Activated T-cell treated with anti-CD3 and anti-CD28 coated beads, Interleukin-2, amount 50 U/mL, for 1 hour (primary cell): Measurements from ENCODE around the gene ATXN1.
"Not testable (repeated sequence)": the region's sequence is repeated elsewhere in the genome, so short reads cannot be mapped to it uniquely, and the experiment has no call there.

ENCODE experiments used
- DNase-seq: peaks from one replicate; pipeline ENCODE4 v3.0.0-alpha.2; 2020

Gene ATXN1

DNA sequence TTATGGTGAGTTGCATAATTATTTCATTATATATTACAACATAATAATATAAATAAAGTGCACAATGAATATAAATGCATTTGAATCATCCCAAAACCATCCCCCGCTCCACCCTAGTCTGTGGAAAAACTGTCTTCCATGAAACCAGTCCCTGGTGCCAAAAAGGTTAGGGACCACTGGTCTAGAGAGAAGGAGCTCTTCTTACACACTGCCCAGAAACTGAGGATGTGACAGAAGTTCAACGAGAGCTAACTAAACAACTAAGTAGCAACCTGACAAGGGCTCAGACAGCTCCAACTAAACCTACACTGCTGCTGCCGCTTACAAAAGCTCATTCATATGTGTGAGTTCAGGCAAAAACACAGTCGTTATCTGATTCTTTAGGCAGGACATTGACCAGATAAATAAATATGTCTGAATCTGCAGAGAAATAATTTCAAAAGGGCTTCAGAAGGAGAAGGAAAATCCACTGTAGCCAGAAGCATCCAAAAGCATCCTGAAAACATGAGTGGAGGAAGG, 125.9 kb downstream of the ATXN1 start:
- DNase-seq: no peak

GRCh38 chr6:16634855-16635254, 126.4 kb downstream of the ATXN1 start:
- no peak for DNase-seq

GRCh38 chr6:16633961-16634360, 127.3 kb downstream of the ATXN1 start:
- DNase-seq: no peak

DNA sequence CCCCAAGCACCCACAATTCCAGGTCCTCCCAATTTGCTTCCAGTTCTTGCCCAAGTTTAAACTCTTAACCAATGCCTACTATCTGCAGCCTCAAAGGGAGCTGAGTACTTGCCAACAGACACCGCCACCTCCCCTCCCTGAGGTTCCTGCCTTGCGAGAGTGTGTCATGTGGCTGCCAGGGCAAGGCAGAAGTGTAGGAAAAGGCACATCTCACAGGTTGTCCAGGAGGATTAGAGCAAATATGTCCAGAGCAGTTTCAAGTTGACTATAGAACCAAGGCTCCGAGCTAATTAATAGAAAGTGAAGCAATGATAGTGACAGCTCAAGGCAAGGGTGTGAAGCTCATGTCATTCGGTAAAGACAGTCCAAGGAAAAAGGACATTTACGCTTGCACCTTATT, 127.8 kb downstream of the ATXN1 start:
- no peak for DNase-seq

DNA sequence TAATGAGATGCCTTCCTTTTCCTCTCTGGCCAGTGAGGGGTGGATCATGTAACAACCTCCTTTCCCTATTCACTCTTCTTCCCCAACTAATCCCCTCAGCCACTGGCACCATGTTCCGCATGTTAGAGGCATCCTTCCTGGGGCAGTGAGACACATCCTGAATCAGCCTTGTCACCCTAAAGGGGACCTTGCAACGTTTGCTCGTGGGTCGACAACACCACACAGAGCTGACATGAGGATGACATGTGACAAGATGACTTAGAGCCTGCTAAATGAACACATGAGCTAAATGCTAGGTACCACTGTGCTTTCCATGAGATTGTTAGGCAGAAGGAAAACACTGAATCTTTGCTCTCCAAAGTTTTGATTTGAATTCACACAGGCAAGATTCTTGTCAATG, 129.2 kb downstream of the ATXN1 start:
- no peak for DNase-seq

DNA sequence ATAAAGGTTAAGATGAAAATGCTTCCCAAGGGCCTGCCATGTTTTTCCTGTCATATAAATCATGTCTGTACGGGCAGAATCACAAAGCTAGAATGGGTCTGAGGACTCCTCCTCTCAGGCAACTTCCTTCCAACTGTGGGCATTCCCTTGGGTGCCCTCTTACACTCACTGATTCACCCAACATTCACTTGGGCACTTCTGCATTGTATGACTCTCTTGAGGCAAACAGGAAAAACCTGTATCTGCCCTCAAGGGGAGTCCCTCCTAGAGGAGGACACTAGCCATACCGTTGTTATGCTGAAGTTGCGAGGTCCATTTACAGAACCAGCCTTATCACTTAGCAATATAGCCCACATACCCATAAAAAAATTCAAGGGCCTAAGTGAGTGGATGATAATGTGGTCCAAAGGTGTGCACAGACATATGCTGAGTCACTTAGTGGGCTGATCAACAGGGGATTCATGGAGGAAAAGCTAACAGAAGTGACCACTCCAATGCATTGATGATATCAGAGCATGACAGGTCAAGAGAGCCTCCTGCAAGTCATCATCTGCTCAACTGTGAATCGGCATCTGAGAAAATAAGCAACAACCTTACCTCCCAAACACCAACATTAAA, 131.1 kb downstream of the ATXN1 start:
- DNase-seq: no peak

- not testable (repeated sequence) for DNase-seq
These were observed 132.7 kb downstream of the ATXN1 start for GRCh38 chr6:16628580-16628979.

- no peak for DNase-seq
These were observed 134.6 kb downstream of the ATXN1 start for GRCh38 chr6:16626650-16627049.

GRCh38 chr6:16625291-16626265, 135.7 kb downstream of the ATXN1 start:
- no peak for DNase-seq

DNA sequence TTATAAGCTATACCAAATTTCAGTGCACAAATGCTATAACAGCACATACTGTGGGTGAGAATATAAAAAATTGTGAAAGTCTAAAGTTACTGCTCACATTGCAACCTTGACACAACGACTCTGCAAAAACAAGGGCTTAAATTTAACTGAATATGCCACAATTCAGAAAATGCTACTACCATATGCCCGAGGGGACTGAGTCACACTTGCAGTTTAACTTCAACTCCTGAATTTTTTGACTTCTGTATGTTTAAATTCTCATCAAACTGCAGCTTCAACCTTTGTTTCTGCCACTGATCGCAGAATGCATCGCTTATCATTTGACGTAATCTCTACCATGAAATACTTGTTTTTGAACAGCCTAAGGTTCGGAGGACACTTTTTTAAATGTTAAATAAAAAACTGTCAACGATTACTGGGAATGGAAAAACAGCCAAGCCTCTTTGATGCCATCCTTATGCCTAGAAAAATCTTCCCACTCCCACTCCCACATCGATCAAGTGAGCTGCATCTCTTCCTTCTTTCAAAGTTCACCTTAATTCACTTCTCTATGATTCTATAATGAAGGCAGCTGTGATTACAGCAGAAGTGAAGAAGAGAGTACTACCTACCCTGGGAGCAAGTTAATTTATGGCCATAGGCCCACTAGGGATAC, 136.5 kb downstream of the ATXN1 start:
- no peak for DNase-seq

DNA sequence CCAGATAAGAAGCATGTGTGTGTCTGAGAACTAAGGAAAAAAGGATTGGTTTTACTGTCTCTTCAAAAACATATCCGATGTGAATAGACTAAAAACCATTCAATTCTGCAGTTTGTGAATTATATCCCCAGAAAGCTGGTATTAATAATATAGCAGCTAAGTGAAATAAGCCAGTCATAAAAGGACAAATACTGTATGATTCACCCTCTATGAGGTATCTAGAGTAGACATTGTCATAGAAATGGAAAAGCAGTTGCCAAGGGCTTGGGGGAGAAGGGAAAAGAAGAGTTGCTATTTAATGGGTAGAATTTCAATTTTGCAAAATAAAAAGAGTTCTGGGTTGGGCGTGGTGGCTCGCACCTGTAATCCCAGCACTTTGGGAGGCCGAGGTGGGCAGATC, 137.5 kb downstream of the ATXN1 start:
- DNase-seq: no peak

DNA sequence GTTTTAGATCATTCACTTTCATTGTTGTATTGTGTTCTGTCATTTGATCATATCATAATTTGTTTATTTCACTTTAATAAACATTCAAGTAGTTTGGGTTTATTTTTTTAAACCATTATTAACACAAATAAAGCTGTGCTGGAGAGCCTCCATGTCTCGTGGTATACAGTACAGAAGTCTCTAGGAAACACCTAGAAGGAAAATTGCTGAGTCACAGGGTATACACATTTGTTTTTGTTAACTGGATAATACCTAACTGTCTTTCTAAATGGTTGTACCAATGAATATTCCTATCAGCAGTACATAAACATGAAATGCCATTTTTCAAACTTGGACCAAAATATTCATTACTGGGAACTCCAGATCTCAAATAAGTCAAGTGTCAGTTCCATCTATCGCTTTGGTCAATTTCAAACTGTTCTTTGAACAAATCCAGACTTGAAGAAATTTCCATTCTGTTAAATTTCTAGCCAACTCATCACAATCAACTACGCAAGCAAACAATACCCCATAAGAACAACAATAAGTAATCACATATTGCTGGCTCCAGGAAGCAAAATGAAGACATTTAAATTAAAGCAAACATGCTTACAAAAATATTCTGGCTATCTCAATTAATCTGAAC, 138.1 kb downstream of the ATXN1 start:
- DNase-seq: no peak

DNA sequence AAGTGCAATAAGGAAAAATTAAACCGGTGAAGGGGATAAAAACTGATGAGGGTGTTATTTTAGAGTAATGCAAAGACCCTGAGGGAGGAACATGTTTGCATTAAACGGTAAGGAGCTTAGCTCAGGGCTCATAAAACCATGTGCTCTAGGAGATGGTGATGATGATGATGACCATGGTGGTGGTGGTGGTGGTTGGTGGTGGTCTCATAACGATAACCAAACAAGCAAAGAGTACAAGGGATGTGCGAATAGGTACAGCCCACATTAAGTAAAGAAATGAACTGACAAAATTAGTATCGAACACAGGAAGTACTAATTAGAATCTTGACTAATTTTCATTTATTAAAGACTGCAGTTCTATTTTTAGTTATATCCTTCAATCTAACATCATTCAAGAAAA, 139.1 kb downstream of the ATXN1 start:
- DNase-seq: no peak

GRCh38 chr6:16621002-16621401, 140.3 kb downstream of the ATXN1 start:
- DNase-seq: no peak

DNA sequence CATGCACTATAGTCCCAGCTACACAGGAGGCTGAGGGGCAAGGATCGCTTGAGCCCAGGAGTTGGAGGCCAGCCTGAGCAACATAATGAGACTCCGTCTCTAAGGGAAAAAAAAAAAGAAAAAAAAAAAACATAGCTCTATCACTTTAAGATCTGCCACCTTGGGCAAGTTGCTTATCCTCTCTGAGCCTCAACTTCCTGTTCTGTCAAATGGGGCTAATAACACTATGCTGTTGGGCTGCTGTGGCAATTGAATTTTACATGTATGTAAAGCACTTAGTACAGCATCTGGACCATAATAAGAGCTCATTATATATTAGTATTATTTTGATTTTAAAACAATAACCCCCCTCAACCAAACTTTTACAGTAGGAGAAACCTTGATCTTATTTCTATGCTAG, 141.5 kb downstream of the ATXN1 start:
- DNase-seq: no peak

GRCh38 chr6:16618962-16619361, 142.3 kb downstream of the ATXN1 start:
- no peak for DNase-seq

DNA sequence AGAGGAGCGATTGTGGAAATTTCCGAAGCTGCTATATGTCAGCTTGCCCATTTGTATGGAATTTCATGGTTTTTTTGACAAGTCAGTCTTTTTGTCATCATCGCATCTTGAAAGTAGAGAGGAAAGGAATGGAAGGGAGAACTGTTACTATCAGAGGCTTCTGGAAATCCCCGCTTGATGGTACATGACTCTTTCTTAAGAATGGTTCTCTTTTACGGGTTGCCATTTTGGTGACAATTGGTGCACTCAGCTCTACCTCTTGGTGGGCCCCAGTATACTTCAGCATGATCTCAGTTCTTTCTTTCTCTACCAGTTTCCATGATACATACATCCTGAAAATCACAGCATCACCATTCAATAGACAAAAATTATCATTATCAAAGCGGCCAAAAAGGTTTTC, 146.0 kb downstream of the ATXN1 start:
- not testable (repeated sequence) for DNase-seq

DNA sequence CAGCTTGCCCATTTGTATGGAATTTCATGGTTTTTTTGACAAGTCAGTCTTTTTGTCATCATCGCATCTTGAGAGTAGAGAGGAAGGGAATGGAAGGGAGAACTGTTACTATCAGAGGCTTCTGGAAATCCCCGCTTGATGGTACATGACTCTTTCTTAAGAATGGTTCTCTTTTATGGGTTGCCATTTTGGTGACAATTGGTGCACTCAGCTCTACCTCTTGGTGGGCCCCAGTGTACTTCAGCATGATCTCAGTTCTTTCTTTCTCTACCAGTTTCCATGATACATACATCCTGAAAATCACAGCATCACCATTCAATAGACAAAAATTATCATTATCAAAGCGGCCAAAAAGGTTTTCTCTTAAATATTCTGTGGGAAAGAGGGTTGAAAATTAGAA, 147.1 kb downstream of the ATXN1 start:
- DNase-seq: not testable (repeated sequence)

DNA sequence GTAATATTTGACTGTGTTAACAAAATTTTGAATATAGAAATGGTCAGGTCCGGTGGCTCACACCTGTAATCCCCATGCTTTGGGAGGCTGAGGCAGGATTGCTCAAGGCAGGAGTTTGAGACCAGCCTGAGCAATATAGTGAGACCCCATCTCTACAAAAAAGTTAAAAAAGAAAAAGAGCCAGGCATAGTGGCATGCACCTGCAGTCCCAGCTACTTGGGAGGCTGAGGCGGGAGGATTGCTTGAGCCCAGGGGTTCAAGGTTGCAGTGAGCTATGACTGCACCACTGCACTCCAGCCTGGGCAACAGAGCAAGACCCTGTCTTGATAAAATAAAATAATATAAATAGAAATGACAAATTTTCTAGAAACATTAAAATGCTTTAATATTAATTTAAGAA, 147.8 kb downstream of the ATXN1 start:
- DNase-seq: not testable (repeated sequence)

DNA sequence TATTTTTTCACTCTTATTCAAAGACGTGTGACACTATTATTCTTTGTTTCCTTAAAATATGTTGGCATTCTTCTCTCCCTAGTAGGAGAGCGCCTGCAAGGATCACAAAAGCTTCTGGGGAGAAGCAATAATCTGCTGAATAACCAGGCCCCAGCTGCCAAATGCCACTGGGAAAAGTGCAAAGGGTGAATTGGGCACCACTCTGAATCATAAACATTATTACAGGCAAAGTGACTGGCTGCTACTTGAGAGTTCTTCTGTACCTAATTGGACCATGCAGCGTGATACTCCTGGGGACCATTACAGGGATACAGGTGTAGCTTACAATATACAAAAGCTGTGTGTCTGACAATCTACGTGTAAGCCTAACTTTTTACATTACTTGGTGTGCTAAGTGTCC, 152.8 kb downstream of the ATXN1 start:
- no peak for DNase-seq

GRCh38 chr6:16602035-16602434, 159.2 kb downstream of the ATXN1 start:
- DNase-seq: no peak

GRCh38 chr6:16600701-16601100, 160.6 kb downstream of the ATXN1 start:
- no peak for DNase-seq

DNA sequence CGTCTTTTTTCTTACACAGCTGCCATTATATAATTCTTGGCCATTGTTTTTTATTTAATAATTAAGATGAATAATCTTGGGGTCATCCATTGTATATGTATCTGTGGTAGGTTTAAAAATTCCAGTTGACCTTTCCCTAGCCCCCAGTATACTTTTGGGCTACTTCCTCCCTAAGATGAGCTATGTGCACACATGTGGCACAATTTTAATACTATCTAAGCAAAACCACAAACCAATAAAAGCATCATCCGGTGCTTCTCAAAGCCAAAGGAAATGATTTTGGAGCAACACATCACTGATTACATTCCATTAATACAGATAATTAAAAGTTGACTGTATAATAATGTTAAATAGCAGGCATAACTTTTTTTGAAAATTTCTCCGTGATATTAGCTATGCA, 161.2 kb downstream of the ATXN1 start:
- no peak for DNase-seq
